Stimulated activated CD4-positive, alpha-beta T cell treated with anti-CD3 and anti-CD28 coated beads, TNF-alpha, amount 100 ng/mL, for 48 hours (primary cell): ENCODE results near the gene TBL3.
A peak's percentile ranks its signal among the peaks of the same experiment; 100 is the strongest.
"Not testable (repeated sequence)": the region's sequence is repeated elsewhere in the genome, so short reads cannot be mapped to it uniquely, and the experiment has no call there.

Experiments used
- DNase-seq, 3 donors: peaks; one replicate each; pipeline ENCODE4 v3.0.0-alpha.2; 2020; ENCODE audit warnings: low read depth in 3 of 3

The TBL3 gene

GRCh38 chr16:1999866-2000514 lies 28.1 kb downstream of the TBL3 start:
- no peak for DNase-seq

- DNase-seq, result no peak
These were observed 29.2 kb downstream of the TBL3 start for GRCh38 chr16:2001035-2001434.

- no peak for DNase-seq
These were observed 29.9 kb downstream of the TBL3 start for GRCh38 chr16:2001456-2002355.

GRCh38 chr16:2002406-2003230 lies 30.8 kb downstream of the TBL3 start:
- no peak for DNase-seq

GRCh38 chr16:2003231-2003826 lies 31.5 kb downstream of the TBL3 start:
- DNase-seq, result no peak

GRCh38 chr16:2003827-2004641 lies 32.2 kb downstream of the TBL3 start:
- peak; percentile 82 to 93 (median 84) for DNase-seq

GRCh38 chr16:2004795-2005517 lies 33.1 kb downstream of the TBL3 start:
- no peak for DNase-seq

- DNase-seq, result no peak
These were observed 33.8 kb downstream of the TBL3 start for GRCh38 chr16:2005646-2006045.

- no peak for DNase-seq
These were observed 34.5 kb downstream of the TBL3 start for GRCh38 chr16:2006317-2006716.

GRCh38 chr16:2007081-2007836 lies 35.4 kb downstream of the TBL3 start:
- no peak for DNase-seq

- no peak for DNase-seq
These were observed 36.2 kb downstream of the TBL3 start for GRCh38 chr16:2008009-2008526.

GRCh38 chr16:2008631-2009163 lies 36.8 kb downstream of the TBL3 start:
- no peak for DNase-seq

GRCh38 chr16:2009164-2009711 lies 37.4 kb downstream of the TBL3 start:
- no peak for DNase-seq

GRCh38 chr16:2009791-2010510 lies 38.1 kb downstream of the TBL3 start, which contains the start of gene ZNF598:
Gene ZNF598 (minus strand): TSS chr16:2009821.
- peak; percentile 58 to 75 (median 65) for DNase-seq

- not testable (repeated sequence) for DNase-seq
These were observed 39.9 kb downstream of the TBL3 start for GRCh38 chr16:2011726-2012125.

- no peak for DNase-seq
These were observed 41.7 kb downstream of the TBL3 start for GRCh38 chr16:2013527-2013926.

GRCh38 chr16:2015117-2015946 lies 43.5 kb downstream of the TBL3 start:
- DNase-seq, result no peak
